HG03097 (cell line): ENCODE data around the gene ACTL10.

Source experiments
- ATAC-seq: cut with Tn5 transposase; IDR thresholded peaks from one replicate; pipeline ENCODE4 v1.9.1; 2021; ENCODE audit not compliant: unreplicated experiment, low FRiP score

The ACTL10 gene

DNA sequence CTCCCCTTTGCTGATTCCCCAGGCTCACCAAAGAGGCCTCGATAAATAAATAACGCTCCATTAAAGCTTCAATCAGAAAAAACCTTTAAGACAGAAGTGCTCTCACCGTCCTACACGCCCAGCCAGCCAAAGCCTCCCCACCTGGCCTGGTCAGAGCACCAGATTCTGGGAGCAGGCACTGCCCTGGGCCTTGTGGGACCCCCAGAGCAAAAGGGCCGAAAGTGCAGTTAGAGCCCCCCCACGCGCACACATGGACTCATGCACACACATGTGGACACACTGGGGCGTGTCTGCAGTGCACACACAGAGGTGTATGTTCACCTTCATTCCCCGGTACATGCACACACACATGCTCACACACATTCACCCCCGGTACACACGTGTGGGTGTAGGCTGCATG, 9.4 kb downstream of the ACTL10 start:
- ATAC-seq = no peak

DNA sequence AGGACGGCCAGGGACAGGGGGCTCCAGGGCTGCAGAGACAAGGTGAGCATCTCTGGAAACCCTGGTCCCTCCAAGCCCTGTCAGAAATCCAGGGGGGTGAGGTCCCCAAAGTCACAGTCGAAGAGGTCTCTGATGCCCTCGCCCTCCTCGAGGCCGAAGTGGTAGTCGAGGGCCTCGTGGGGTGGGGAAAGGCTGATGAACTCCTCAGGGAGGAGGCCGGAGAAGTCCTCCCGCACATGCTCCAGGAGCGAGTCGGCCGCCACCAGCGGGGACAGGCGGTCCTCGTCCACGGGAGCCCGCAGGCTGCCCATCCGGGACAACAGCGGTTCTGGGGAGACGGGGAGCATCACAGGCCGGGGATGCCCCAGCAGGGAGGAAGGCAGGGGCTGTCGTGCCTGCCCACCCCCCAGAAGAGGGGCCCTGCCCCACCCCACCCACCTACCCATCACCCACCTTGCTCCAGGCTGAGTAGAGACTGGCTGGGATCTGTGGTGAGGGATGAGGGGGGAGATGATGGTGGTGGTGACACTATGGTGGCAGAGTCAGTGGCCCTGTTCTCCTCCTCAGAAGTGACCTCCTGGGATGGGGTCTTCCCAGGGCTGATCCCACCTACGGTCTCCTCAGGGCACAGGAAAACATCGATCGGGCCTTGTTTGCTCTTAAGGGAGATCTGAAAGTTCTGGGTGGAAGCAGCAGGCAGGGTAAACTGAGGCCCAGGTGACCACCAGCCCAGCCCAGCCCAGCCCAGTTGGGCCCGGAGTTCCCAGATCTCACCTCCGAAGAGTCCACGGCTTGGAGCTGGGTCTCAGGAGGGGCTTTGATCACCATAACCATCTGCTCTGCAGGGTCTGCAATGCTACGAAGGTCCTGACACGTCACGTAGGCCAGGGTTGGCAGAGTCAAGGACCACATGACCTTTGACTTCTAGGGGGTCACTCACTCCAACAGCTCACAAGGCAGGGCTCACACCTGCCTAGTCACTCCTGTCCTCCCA, 10.2 kb downstream of the ACTL10 start:
- no peak for ATAC-seq

DNA sequence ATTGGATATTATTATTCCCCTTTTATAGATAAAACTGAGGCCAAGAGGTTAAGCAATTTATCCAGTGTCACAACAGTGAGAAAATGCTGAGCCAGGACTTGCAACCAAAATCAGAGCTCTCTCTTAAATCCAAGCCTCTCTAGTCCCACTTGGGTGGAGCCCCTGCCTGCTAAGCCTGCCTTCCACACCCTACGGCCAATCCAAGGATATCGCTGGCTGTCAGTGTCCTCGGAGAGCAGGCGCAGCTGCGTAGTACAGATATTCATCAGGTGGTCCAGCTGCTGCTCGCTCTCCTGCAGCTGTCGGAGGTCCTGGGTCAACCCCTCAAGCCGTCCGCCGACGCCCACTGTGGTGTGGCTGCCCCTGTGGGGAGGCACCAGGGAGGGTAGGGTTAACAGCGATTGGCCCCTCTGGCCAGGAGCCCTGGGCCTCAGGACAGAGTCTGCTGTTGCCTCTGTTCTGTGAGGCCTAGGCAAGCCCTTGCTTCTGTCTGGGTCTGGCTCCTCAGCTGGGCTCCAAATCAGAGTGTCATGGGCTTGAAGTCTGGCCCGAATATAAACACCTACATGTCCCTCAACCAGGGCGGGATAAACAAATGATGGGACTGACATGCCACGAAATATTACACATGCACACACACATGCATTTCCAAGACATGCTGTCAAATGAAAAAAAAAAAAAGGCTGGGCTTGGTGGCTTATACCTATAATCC, 11.4 kb downstream of the ACTL10 start:
- no peak for ATAC-seq

DNA sequence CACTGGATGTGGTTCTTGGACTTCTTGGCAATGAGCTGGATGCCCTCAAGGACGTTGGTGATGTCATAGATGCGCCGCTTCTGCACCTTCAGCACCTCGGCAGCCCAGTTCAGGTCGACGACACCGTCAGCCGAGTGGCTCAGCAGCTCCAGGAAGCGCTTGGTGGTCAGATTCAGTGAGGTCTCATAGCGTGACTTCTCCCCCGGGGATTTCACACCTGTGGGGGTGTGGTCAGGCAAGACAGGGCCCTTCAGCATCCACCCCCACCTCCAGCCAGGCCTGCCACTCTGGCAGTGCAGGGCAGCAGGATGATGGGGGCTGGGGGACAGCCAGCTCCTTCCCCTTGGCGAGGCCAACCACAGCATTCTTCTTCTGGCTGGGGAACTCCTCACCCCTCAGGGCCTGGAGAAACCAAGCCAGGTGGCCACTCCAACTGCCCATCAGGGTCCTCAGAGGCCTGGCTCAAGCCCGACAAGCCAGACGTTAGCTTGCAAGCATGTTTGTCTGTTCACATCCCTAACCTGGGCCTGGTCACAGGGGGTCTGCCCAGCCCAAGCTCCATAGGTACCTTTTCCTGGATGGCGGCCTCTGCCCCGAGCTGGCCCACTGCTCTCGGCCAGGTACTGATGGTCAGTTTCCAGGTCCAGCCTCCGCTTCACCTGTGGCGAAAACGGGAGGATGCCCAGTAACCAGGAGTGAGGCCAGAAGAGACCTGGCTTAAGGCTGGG, 13.2 kb downstream of the ACTL10 start:
- no peak for ATAC-seq

GRCh38 chr20:33680686-33681085, 13.9 kb downstream of the ACTL10 start:
- ATAC-seq = no peak

GRCh38 chr20:33681288-33681687, 14.5 kb downstream of the ACTL10 start:
- ATAC-seq = no peak

GRCh38 chr20:33681728-33682353, 15.1 kb downstream of the ACTL10 start:
- ATAC-seq = no peak

DNA sequence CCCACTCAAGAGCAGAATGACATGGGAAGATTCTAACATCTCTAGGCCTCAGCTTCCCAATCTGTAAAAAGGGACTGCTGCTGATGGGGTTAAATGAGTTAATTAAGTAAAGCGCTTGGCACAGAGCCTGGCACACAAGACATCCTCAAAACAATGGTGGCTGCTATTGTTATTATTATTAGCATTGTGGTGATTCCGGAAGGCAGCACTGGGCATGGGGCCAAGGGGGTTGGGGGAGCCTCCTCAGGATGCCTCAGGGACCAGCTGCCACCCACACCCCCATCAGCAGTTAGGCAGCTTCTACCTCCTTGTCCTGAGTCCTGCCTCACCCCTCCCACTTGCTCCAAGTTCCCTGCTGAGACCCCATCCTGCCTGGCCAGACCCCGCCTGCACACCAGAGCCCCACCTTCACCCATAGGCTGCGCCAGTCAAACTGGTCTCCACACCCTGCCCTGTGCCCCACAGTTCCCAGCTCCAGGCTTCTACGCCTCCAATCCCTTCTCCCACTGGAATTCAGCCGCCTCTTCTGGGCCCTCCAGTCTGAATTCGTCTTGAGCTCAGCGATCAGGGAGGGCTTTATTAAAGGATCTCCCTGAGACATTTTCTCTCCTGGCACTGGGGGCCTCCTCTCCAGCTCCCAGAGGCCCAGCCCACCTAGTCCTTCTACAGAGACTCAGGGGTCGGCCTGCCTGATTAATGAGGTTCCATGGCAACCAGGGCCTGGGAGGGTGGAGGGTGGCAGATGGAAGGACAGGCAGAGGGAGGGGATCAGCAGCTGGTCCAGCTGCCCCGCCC, 18.0 kb downstream of the ACTL10 start:
- no peak for ATAC-seq

DNA sequence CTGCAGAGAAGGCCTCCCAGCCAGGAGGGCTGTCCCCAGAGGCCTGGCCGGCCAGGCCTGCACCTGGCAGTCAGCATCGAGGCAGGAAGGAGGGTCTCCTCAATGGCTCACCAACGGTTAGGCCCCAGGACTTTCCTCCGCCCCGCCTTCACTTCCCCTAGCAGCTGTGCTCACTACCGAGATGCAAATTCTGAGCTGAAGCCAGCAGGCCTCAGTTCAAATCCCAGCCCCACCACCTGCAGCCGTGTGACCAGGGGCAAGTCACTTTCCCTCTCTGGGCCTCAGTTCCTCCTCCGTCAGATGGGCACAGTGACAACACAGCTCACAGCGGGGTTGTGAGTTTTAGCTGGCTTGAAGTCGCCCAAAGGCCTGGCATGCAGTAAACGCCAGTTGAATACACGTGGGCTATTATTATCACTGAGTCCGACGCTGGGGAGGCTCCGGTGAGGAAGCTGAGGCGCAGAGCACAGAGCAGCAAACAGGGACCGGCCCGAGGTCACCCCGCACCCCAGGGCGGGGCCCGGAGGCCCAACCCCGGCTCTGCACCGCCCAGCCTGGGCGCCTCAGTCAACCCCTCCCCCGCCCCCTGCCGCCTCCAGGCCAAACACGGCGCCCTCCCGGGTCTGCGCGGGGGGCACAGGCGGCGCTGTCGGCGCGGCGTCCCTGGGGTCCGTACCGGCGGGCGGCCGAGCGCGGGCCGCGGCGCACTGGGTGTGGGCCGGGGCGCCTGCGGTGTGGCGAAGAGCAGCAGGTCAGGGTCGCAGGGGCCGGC, 18.8 kb downstream of the ACTL10 start:
- peak; percentile 29 for ATAC-seq

DNA sequence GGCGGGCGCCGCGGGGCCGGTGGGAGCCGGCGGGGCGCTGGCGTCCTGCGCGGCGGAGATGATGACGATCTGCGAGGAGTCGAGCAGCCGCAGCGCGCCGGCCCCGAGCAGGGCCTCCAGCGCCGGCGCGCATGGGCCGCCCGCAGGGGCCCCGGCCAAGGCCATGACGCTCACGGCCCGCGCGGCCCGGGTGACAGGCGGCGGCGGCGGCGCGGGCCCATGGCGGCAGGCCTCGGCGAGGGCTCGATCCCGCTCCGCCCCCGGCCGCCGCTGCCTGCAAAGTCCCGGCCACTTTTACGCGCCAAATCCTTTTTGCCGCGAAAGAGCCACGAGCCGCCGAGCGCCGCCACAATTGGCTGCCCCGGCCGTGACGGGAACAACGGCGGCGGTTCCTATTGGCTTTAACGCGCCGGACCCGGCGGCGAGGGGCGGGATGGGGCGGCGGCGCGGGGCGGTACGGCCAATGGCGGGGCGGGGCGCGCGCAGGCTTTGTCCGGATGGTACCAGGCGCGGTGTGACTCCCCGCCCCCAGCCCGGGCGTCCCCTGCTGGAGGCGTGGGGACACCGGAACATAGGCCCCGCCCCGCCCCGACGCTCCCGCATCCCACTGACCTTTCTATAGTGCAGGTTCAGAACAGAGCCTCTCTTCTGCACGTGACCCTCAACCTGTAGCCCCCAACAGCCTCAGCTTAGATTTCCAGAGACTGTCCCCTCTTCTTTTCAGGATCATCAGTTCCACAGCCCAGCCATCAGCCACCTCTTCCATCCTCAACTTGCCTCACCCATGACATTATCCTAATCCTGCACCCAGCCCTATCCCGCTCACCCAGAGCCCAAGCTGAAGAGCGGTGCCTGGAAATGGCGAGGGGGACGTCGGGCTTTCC, 19.6 kb downstream of the ACTL10 start, which contains the start of gene E2F1:
TSS of gene E2F1 (minus strand) at position 286 of the 884 bp plus-strand sequence. CDS start at position 165, 121 bp downstream.
- peak; percentile 73 for ATAC-seq

DNA sequence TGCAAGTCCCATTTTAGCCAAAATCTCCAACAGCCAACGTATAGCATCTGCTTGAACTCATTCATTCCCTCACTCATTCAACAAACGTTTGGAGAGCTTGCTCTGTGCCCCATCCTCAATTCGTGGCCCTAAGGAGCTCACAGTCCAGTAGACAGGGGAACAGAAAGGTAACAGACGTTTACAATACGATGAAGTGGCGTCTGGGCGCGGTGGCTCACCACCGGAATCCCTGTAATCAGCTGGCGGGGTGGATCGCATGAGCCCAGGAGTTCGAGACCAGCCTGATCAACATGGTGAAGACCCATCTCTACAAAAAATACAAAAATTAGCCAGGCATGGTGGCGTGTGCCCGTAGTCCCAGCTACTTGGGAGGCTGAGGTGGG, 20.2 kb downstream of the ACTL10 start:
- ATAC-seq = no peak

DNA sequence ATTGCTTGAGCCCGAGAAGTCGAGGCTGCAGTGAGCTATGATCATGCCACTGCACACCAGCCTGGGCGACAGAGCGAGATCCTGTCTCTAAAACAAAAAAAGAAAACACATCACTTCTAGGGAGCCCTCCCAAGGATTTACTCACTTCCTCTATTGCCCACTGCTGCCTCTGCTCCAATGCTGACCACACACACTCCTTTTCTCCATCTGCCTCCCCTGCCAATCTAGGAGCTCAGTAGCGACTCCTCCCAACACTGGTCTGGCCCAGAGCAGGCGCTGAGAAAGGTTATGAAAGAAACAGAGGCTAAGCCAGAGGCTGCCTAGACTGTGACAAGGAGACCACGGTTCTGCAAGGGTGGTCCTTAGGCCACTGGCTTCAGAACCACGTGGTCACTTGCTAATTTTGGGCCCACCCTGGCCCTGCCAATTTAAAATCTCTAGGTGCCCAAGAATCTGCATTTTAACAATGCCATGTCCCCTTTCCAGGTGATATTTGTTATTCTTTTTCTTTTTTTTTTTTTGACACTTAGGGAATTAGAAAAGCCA, 20.7 kb downstream of the ACTL10 start:
- ATAC-seq = no peak

DNA sequence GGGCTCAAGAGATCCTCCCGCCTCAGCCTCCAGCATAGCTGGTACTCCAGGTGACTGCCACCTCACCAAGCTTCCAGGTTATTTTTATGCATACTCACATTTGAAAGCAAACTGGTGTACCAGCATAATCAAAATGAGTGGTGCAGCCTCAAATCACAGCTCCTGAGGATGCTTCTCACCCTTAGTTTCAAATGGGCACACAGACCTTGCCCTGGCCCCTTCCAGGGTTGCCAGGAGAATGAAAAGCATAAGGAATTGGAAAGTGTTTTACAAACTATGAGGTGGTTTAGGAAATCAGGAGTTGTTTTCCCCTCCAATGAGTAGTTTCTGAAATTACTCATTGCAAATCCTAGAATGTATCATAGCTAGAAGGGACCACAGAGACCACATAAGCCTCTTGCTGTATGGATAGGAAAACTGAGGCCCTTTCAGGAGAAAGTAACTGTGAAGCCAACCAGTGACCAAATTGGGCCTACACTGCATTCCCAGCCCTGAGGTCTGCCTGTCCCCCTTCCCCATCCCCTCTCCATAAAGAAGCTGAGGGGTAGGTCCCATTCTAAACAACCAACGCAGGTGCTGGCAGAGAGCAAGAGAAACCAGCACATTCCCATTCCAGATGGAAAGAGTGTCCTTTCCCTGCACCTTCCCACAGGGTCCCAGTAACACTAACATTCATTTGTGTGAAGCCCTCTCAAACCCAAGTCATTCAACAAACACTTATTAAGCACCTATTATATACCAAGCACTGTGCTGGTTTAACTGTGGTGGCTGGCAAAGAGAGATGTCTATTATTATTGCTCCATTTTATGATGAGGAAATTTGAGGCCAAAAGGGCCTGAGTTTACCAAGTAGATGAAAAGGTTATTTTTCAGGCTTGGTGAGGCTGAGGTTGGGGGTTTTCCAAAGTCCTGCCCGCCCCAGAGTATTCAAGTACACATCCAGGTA, 21.5 kb downstream of the ACTL10 start:
- no peak for ATAC-seq

GRCh38 chr20:33688938-33689424, 22.2 kb downstream of the ACTL10 start:
- no peak for ATAC-seq

DNA sequence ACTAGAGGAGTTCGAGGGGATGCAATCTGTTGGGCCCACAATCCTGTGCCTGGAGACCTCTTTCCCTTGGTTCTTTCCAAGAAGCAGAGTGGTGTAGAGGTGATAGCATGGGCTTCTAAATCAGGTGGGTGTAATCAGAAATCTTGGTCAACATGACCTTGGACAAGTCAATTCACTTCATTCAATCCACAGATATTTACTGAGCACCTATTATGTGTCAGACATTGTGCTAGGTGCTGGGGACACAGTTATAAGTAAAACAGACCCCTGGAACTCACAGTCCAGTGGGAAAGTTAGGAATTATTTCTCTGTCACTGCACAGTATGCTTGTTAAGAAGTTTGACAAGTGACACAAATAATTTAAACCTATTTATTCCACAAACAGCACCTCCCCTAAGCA, 22.8 kb downstream of the ACTL10 start:
- ATAC-seq = no peak

DNA sequence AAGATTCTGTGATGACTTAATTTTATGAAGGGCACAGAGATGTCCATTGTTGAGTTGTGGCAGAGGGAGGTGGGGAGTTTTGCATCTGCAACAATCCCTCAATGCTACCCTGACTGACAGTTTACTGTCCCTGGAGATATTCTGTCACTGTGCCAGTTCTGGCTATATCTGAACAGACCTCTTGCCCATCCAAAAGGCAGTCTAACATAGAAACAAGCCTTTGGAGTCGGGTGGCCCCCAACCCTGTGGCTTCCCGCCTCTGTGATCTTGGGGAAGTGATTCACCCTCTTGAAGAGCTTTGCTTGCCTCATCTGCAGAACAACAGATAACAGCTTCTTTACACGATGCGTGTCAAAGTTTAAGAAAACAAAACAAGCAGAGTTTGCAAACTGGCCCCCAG, 23.2 kb downstream of the ACTL10 start:
- ATAC-seq = no peak
